ENCODE results near the gene PTPRN.
"Not testable (repeated sequence)": the region's sequence is repeated elsewhere in the genome, so short reads cannot be mapped to it uniquely, and the experiment has no call there.

DNA sequence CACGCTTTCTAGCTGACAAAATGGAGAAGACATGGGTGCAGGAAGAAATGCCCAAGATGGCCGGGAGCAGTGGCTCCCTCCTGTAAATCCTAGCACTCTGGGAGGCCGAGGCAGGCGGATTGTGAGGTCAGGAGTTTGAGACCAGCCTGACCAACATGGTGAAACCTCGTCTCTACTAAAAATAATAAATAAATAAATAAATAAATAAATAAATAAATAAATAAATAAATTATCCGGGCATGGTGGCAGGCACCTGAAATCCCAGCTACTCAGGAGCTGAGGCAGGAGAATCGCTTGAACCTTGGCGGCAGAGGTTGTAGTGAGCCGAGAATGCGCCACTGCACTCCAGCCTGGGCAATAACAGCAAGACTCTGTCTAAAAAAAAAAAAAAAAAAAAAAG lies 50.3 kb downstream of the PTPRN start:
- TF ChIP-seq, protein P1, sequence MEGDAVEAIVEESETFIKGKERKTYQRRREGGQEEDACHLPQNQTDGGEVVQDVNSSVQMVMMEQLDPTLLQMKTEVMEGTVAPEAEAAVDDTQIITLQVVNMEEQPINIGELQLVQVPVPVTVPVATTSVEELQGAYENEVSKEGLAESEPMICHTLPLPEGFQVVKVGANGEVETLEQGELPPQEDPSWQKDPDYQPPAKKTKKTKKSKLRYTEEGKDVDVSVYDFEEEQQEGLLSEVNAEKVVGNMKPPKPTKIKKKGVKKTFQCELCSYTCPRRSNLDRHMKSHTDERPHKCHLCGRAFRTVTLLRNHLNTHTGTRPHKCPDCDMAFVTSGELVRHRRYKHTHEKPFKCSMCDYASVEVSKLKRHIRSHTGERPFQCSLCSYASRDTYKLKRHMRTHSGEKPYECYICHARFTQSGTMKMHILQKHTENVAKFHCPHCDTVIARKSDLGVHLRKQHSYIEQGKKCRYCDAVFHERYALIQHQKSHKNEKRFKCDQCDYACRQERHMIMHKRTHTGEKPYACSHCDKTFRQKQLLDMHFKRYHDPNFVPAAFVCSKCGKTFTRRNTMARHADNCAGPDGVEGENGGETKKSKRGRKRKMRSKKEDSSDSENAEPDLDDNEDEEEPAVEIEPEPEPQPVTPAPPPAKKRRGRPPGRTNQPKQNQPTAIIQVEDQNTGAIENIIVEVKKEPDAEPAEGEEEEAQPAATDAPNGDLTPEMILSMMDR (IDR thresholded peaks at IDR 0.05; ENCODE audit: low read length) = not testable (repeated sequence)
- not testable (repeated sequence) for TF ChIP-seq EZH2 (IDR thresholded peaks at IDR 0.05; ENCODE audit: borderline replicate concordance, low read length)
